Amniotic stem cell (primary cell): ENCODE data around the gene MED8.
A peak's percentile ranks its signal among the peaks of the same experiment; 100 is the strongest.

Source experiments
- DNase-seq: peaks from one replicate; lab custom pipeline; 2025; lab: John Stamatoyannopoulos, UW

MED8 gene, protein sequence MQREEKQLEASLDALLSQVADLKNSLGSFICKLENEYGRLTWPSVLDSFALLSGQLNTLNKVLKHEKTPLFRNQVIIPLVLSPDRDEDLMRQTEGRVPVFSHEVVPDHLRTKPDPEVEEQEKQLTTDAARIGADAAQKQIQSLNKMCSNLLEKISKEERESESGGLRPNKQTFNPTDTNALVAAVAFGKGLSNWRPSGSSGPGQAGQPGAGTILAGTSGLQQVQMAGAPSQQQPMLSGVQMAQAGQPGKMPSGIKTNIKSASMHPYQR

GRCh38 chr1:43389326-43390313, at the start of gene MED8, which contains the start of gene SZT2:
Gene MED8 (minus strand): TSS chr1:43389800. CDS start chr1:43389764, 36 bp downstream.
Gene SZT2 (plus strand): TSS chr1:43389899. CDS start chr1:43389969, 70 bp downstream.
- DNase-seq: peak; percentile 90

DNA sequence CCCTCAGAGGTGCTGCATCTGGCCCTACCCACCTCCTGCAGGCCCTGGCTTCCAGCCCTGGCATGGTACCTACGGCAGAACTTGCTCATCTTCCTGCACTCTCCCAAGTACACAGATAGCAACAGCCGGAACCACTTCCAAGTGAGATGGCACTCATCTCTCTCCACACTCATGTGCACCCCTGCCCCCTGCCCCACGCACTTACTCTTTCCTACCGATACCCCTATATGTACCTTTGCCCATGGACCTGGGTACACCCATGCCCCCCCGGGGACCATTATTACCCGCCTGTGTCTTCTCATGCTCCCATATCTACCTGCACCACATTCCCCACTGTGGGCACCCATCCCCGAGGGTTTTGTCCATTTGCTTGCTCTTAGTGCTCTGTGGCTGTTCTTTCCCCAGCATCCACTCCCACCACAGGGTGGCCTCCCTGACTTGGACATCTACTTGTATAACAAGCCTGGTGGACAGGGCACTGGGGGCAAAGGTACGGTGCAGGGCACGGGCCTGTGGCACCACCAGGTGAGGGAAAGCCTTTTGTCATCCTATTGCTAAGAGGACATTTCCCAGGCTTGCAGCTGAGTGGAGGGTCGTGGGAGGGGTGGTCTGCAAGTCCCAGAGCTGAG, 49.5 kb upstream of the MED8 start:
- no peak for DNase-seq

- no peak for DNase-seq
Observed at GRCh38 chr1:43438576-43438952, 49.0 kb upstream of the MED8 start.

- no peak for DNase-seq
Observed at GRCh38 chr1:43438006-43438405, 48.4 kb upstream of the MED8 start.

DNA sequence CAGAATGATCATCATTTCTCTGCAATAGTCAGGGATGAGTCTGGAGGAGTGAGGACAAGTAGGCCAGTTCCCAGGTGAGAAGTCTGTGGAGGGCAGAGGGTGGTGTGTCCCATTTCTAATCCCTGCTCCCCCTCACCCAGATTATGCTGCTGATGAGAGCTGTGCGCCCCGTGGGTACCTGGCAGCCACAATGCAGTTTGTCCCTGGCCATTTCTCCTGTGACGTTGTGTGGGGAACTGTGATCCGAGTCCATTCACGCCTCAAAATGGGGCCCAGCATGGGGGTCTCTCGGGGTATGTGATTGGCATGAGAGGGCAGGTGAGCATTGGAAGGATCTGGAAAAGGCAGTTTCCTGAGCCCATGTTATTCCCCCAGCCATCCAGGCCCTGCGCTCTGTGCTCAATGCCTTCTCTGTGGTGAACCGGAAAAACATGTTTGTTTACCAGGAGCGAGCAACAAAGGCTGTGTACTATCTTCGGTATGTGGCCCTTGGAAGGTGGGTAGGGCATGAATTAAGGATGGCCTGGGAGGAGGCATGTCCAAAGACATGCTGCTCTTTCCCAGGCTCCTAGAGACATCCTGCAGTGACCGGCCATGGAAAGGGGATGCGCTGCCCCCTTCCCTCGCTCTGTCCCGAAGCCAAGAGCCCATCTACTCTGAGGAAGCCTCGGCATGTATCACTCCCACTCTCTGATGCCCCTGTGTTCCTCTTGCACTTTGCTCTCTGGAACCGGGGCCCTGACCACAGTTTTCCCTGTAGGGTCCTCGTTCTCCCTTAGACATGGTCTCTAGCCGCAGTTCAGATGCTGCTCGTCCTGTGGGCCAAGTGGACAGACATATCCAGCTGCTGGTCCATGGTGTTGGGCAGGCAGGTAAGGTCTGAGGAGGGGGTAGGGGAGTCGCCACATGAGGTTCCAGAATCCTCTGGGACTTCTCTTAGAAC, 47.7 kb upstream of the MED8 start:
- no peak for DNase-seq

DNA sequence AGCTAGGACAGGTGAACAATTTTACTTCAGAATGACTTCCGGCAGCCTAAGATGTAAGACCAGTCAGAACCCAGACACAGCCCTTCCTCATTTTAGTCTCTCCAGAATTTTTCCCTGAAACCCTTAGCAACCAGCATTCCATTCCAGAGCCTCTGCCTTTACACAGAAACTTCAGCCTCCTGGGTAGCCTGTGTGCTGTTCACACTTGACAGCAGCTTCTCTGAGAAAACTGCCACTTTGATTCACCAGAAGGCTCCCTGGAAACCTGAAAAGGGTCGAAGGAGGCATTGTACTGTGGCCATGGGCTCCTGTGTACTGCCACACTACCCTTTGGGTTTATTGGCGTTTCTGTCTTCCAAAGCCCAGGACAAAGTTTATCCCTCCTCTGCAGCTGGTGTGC, 46.8 kb upstream of the MED8 start:
- no peak for DNase-seq

DNA sequence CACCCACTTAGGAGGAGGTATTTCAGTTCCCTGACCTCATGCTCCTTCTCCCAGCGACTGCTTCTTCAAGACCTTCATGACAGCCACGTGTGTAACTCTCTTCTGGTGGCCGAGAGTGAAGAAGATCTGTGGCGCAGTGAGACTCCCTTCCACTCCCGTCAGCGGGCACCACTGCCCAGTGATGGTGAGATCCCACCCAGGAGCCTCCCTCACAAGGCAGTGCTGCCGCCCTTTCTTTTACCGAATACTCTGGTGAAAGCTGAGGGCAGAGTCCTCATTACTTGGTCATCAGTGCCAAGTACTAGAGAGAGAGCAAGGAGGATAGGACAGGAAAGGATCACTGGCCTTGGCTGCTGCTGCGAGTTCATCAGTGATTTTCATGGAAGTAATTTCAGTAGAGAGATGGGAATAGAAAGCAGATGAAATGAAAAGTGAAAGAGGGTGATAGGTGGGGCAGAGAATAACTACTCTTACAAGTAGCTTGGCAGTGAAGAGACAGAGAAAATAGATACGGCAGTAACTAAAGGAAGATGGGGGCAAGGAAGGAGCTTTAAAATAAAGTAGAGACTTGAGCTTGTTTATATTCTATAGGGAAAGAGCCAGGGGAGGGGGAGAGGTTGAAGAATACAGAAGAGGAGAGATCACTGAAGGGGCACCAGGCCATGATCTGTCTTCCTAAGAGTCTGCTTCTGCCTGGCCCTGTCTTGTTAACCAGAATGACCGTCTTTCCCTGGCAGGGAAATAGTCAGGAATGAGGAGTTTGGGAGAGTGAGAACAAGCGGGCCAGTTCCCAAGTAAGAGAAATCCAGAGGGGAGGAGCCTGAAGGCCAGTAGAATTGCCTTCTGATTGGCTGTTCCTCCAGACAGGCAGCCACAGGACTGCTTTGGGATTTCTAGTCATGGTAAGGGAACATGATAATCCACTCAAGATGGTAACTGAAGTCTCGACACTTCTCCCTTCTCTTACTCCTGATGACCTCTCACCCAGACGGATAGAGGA, 45.8 kb upstream of the MED8 start:
- no peak for DNase-seq

- DNase-seq: no peak
Observed at GRCh38 chr1:43434256-43434655, 44.7 kb upstream of the MED8 start.

- DNase-seq: no peak
Observed at GRCh38 chr1:43432907-43433306, 43.3 kb upstream of the MED8 start.

- no peak for DNase-seq
Observed at GRCh38 chr1:43432171-43432860, 42.7 kb upstream of the MED8 start.

DNA sequence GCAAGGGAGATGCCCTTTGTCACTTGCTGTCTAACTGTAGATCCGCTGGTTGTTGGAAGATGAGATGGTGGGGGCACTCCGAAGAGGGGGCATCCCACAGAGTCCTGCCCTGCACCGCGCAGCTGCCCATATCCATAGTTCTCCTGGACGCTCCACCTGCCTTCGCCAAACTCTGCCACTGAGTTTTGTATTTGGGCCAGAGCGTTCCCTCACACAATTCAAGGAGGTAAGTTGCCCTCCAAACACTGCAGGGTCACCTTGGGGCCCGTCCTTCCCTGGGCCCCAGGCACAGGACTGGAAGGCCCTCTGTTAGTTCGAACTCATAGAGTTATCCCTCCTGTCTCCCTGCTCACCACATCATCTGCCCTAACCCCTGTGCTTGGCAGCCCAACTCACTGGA, 42.1 kb upstream of the MED8 start:
- DNase-seq: no peak

- no peak for DNase-seq
Observed at GRCh38 chr1:43430831-43431230, 41.2 kb upstream of the MED8 start.

DNA sequence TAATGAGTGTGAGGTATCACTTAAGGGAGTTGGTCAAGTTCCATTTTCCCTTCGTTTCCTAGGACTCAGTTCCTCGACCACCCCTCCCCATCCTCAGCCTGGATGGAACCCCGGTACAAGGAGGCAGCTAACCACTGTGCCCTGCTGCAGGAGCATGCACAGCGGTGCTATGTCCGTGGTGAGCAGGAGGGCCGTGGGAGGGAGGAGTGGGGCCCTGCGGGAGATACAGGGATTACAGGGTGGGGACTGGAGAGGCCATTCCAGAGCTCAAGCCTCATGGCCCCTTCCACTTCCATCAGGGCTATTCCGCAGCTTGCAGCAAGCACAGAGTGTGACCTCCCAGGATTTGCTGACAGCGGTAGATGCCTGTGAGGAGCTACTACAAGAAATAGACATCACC, 38.3 kb upstream of the MED8 start:
- no peak for DNase-seq

DNA sequence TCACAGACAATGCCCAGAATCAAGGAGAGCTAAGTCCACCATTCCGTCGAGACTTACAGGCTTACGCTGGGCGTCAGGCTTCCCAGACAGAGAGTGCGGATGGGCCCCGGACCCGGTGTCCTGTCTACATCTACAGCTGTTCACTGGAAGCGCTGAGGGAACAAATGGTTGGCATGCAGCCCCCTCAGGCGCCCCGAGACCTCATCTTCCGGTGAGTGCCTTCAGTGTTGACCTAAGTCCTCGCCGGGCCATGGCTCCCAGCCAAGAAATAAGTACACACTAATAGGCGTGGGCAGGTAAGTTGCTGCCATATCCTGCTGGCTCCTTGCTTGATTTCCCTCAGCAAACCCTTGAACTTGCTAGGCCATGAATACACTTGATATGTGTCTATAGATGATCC, 37.9 kb upstream of the MED8 start:
- DNase-seq: no peak

- DNase-seq: no peak
Observed at GRCh38 chr1:43426221-43426620, 36.6 kb upstream of the MED8 start.

- no peak for DNase-seq
Observed at GRCh38 chr1:43425045-43425444, 35.4 kb upstream of the MED8 start.

DNA sequence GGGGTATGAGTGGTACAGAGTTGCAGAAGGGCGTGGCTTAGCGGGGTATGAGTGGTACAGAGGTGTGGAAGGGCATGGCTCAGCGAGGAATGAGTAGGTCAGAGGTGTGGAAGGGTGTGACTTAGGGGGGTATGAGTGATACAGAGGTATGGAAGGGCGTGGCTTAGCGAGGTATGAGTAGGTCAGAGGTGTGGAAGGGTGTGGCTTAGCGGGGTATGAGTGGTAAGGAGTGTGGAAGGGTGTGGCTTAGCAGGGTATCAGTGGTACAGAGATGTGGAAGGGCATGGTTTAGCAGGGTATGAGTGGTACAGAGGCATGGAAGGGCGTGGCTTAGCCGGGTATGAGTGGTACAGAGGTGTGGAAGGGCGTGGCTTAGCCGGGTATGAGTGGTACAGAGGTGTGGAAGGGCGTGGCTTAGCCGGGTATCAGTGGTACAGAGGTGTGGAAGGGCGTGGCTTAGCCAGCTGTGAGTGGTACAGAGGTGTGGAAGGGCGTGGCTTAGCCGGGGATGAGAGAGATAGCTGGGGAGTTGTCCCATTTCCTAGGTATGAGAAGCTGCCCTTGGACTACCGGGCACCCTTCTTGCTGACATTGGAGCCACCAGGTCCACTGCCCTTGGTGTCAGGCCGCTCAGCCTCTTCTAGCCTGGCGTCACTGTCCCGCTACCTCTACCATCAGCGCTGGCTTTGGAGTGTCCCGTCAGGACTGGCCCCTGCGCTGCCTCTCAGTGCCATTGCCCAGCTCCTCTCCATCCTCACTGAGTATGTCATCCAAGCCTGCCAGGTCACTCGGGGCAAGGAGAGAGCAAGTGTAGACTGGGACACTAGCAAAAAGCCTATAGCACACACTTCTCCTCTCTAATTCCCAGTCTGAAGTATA, 34.3 kb upstream of the MED8 start:
- DNase-seq: no peak

GRCh38 chr1:43422995-43423671, 33.5 kb upstream of the MED8 start:
- no peak for DNase-seq
